Vagina (tissue), 2 donors: ENCODE results near the gene LTBP3. TPM values are rescaled to one million over a fixed set of nuclear protein-coding genes. Genes with fewer than 3 reads are reported as not detected.

Experiments used
- DNase-seq, 2 donors: peaks; one replicate each; pipeline ENCODE4 v3.0.0-alpha.2; 2017; ENCODE audit errors: extremely low spot score in 2 of 2
- H3K27ac ChIP-seq: fragments of 200-600 bp; sonication (generic); one replicate; pipeline ENCODE4 v1.5.1; 2019
- H3K27me3 ChIP-seq: fragments of 200-600 bp; sonication (generic); one replicate; pipeline ENCODE4 v1.5.1; 2019
- H3K36me3 ChIP-seq, 2 donors: fragments of 200-600 bp; sonication (generic); one replicate each; pipeline ENCODE4 v1.5.1; 2017 to 2019
- H3K4me1 ChIP-seq: fragments of 200-600 bp; sonication (generic); one replicate; pipeline ENCODE4 v1.5.1; 2019
- H3K4me3 ChIP-seq, 2 donors: fragments of 200-600 bp; sonication (generic); 1 replicate in 1 of 2; 2 replicates in 1 of 2; pipeline ENCODE4 v1.5.1; 2016 to 2019
- H3K9me3 ChIP-seq: fragments of 200-600 bp; sonication (generic); one replicate; pipeline ENCODE4 v1.5.1; 2019
- CTCF ChIP-seq, 3 experiments: fragments of 450-650 bp in 2 of 3; fragments of 200-600 bp in 1 of 3; sonication (generic) in 1 of 3; IDR thresholded peaks; one replicate each; pipeline ENCODE4 v1.5.1; 2017 to 2019; ENCODE audit warnings: antibody characterized with exemption in 3 of 3, mild to moderate bottlenecking in 2 of 3, moderate library complexity in 2 of 3
- POLR2A ChIP-seq, 2 donors: fragments of 450-650 bp; IDR thresholded peaks; one replicate each; pipeline ENCODE4 v1.6.1; 2017; ENCODE audit warnings: antibody characterized with exemption in 2 of 2, mild to moderate bottlenecking in 2 of 2, moderate library complexity in 2 of 2
- POLR2AphosphoS5 ChIP-seq, 2 donors: sonication (generic); formaldehyde crosslinking; IDR thresholded peaks; one replicate each; pipeline ENCODE4 v1.9.0; 2017; ENCODE audit warnings: antibody characterized with exemption in 2 of 2, mild to moderate bottlenecking in 2 of 2, low read depth in 1 of 2; ENCODE audit not compliant: insufficient read depth in 1 of 2
- intact Hi-C: fragments of 100-400 bp; cut with DNase I; formaldehyde crosslinking; loops from one replicate; pipeline ENCODE4 v1.15.1; 2023
- total RNA-seq: library from RNA; depleted of rRNA; stranded (reverse); fragments of >200 nt; gene quantifications from one replicate; pipeline ENCODE4 v1.2.3, GENCODE V29; 2016

Gene LTBP3
- total RNA-seq, 1 donor from 2014 or later: 246 TPM

- DNase-seq: no peak
- H3K27ac ChIP-seq: peak overlapping the region; percentile 100
- no peaks in the 10 kb centered on the region for H3K27me3 ChIP-seq
- intact Hi-C loops: loop anchor here (5.0 kb wide), 1 partner anchor 33 kb away; no protein-coding TSS in a partner anchor
- TF ChIP-seq POLR2AphosphoS5 (IDR thresholded peaks at IDR 0.05; ENCODE audit: insufficient read depth in 1 of 2, low read depth in 1 of 2) (no peak), POLR2A (IDR thresholded peaks at IDR 0.05) (peak in 1 of 2 donors; percentile 18), CTCF (IDR thresholded peaks at IDR 0.05) (no peak)
- H3K4me1 ChIP-seq: peaks cover 43% of the 10 kb centered on the region
- H3K36me3 ChIP-seq: peaks cover 19 to 59% of the 10 kb centered on the region in 2 donors
- H3K4me3 ChIP-seq: peak overlapping the region; percentile 77 to 83
- H3K9me3 ChIP-seq: no peaks in the 10 kb centered on the region
Measured at GRCh38 chr11:65504674-65505465, 53.3 kb downstream of the LTBP3 start.

- Histone ChIP-seq H3K27me3 (no peaks in the 10 kb centered on the region), H3K36me3 (peaks cover 19 to 59% of the 10 kb centered on the region in 2 donors), H3K4me3 (peak overlapping the region; percentile 77 to 83), H3K9me3 (no peaks in the 10 kb centered on the region), H3K4me1 (peaks cover 43% of the 10 kb centered on the region), H3K27ac (peak overlapping the region; percentile 100)
- intact Hi-C loops: no loop called here
- TF ChIP-seq POLR2A (IDR thresholded peaks at IDR 0.05): no peak
- TF ChIP-seq CTCF (IDR thresholded peaks at IDR 0.05): no peak
- TF ChIP-seq POLR2AphosphoS5 (IDR thresholded peaks at IDR 0.05; ENCODE audit: insufficient read depth in 1 of 2, low read depth in 1 of 2): peak; percentile 47 to 56
- DNase-seq: no peak
Measured at GRCh38 chr11:65503949-65504673, 54.0 kb downstream of the LTBP3 start.

- no peak for TF ChIP-seq CTCF (IDR thresholded peaks at IDR 0.05)
- peak; percentile 36 to 59 for TF ChIP-seq POLR2AphosphoS5 (IDR thresholded peaks at IDR 0.05; ENCODE audit: insufficient read depth in 1 of 2, low read depth in 1 of 2)
- TF ChIP-seq POLR2A (IDR thresholded peaks at IDR 0.05): peak in 1 of 2 donors; percentile 50
- peaks cover 39% of the 10 kb centered on the region for H3K4me1 ChIP-seq
- H3K4me3 ChIP-seq: peak overlapping the region; percentile 77 to 83
- H3K9me3 ChIP-seq: no peaks in the 10 kb centered on the region
- no peak for DNase-seq
- intact Hi-C loops: no loop called here
- H3K27me3 ChIP-seq: no peaks in the 10 kb centered on the region
- H3K36me3 ChIP-seq: peaks cover 19 to 59% of the 10 kb centered on the region in 2 donors
- peak overlapping the region; percentile 100 for H3K27ac ChIP-seq
Measured at GRCh38 chr11:65503368-65503948, 54.7 kb downstream of the LTBP3 start.

GRCh38 chr11:65502555-65503367, 55.4 kb downstream of the LTBP3 start:
- peaks cover 19 to 59% of the 10 kb centered on the region in 2 donors for H3K36me3 ChIP-seq
- peak overlapping the region; percentile 100 for H3K27ac ChIP-seq
- H3K9me3 ChIP-seq: no peaks in the 10 kb centered on the region
- TF ChIP-seq CTCF (IDR thresholded peaks at IDR 0.05) (no peak), POLR2A (IDR thresholded peaks at IDR 0.05) (peak in 1 of 2 donors; percentile 33), POLR2AphosphoS5 (IDR thresholded peaks at IDR 0.05; ENCODE audit: insufficient read depth in 1 of 2, low read depth in 1 of 2) (peak; percentile 50 to 64)
- DNase-seq: no peak
- H3K27me3 ChIP-seq: no peaks in the 10 kb centered on the region
- peaks cover 37% of the 10 kb centered on the region for H3K4me1 ChIP-seq
- peak overlapping the region; percentile 77 to 83 for H3K4me3 ChIP-seq
- intact Hi-C loops: no loop called here
